ENCODE data around the gene COQ4. TPM values are rescaled to one million over a fixed set of nuclear protein-coding genes. Genes with fewer than 3 reads are reported as not detected.

The COQ4 gene
- total RNA-seq, 2 donors from 2014 or later, result 51.1 to 64.4 TPM

- no peak for ATAC-seq
- intact Hi-C loops (cut with DNase I, micrococcal nuclease), result no loop called here
- no peak for DNase-seq
Observed at GRCh38 chr9:128369024-128369706, 46.5 kb downstream of the COQ4 start.

- no peak for ATAC-seq
- no peak for DNase-seq
- intact Hi-C loops (cut with DNase I, micrococcal nuclease), result no loop called here
Observed at GRCh38 chr9:128370367-128370751, 47.7 kb downstream of the COQ4 start.

- intact Hi-C loops (cut with DNase I, micrococcal nuclease), result no loop called here
- DNase-seq, result peak; percentile 95
Observed at GRCh38 chr9:128370752-128371629, 48.4 kb downstream of the COQ4 start, which contains the start of gene URM1. URM1 (plus strand) TSS chr9:128371374; CDS start chr9:128371381, 7 bp downstream.

GRCh38 chr9:128371630-128372117 is 49.0 kb downstream of the COQ4 start:
- intact Hi-C loops (cut with DNase I, micrococcal nuclease), result no loop called here
- no peak for ATAC-seq
- DNase-seq, result no peak

More at GRCh38 chr9:128370752-128371629, 48.4 kb downstream of the COQ4 start, which contains the start of gene URM1:
- peak; percentile 95 for ATAC-seq

- DNase-seq (peak in 1 of 2 donors; percentile 23), ATAC-seq (peak; percentile 58)
- intact Hi-C loops (cut with DNase I, micrococcal nuclease), result no loop called here
Observed at GRCh38 chr9:128372188-128372641, 49.6 kb downstream of the COQ4 start.

- ATAC-seq, result no peak
- intact Hi-C loops (cut with DNase I, micrococcal nuclease), result no loop called here
Observed at GRCh38 chr9:128372784-128373183, 50.1 kb downstream of the COQ4 start.

GRCh38 chr9:128374221-128374675 is 51.6 kb downstream of the COQ4 start:
- intact Hi-C loops (cut with DNase I, micrococcal nuclease), result no loop called here
- DNase-seq, result no peak
- ATAC-seq, result no peak

More at GRCh38 chr9:128372784-128373183, 50.1 kb downstream of the COQ4 start:
- DNase-seq, result no peak

GRCh38 chr9:128375865-128376264 is 53.2 kb downstream of the COQ4 start:
- DNase-seq (no peak), ATAC-seq (no peak)
- intact Hi-C loops (cut with DNase I, micrococcal nuclease), result no loop called here

GRCh38 chr9:128382261-128382660 is 59.6 kb downstream of the COQ4 start:
- no peak for DNase-seq
- ATAC-seq, result no peak
- intact Hi-C loops (cut with DNase I, micrococcal nuclease), result no loop called here

GRCh38 chr9:128383007-128383753 is 60.5 kb downstream of the COQ4 start:
- no peak for ATAC-seq
- intact Hi-C loops (cut with DNase I, micrococcal nuclease), result no loop called here
- no peak for DNase-seq

Other genes with a start within 250 kb of the COQ4 start
- gene PTGES2, start 195.1 kb upstream of the COQ4 start, total RNA-seq, result 100 to 1,000 TPM in 1 of 2 donors, 10 to 100 TPM in 1; 84.2 to 113 TPM
- 100 to 1,000 TPM in 1 of 2 donors, 10 to 100 TPM in 1; 12.3 to 358 TPM for gene LCN2, start 173.4 kb upstream of the COQ4 start, total RNA-seq
- 10 to 100 TPM; 35.6 to 50.5 TPM for gene BBLN, start 162.6 kb upstream of the COQ4 start, total RNA-seq
- gene CIZ1, start 131.3 kb upstream of the COQ4 start, total RNA-seq, result 100 to 1,000 TPM in 1 of 2 donors, 10 to 100 TPM in 1; 88.9 to 103 TPM
- 1 to 10 TPM; 3.8 to 7.8 TPM for gene DNM1, start 119.5 kb upstream of the COQ4 start, total RNA-seq
- gene GOLGA2, start 46.8 kb upstream of the COQ4 start, total RNA-seq, result 100 to 1,000 TPM in 1 of 2 donors, 10 to 100 TPM in 1; 83.6 to 104 TPM
- 10 to 100 TPM; 11.0 to 13.2 TPM for gene SWI5, start 46.6 kb upstream of the COQ4 start, total RNA-seq
- 10 to 100 TPM; 22.5 to 28.7 TPM for gene TRUB2, start 392 bp upstream of the COQ4 start, total RNA-seq
- 10 to 100 TPM; 46.0 to 58.2 TPM for gene SLC27A4, start 17.7 kb downstream of the COQ4 start, total RNA-seq
- gene URM1, start 48.5 kb downstream of the COQ4 start, total RNA-seq, result 10 to 100 TPM; 50.9 to 69.3 TPM
- 1 to 10 TPM; 2.9 to 9.2 TPM for gene CERCAM, start 98.0 kb downstream of the COQ4 start, total RNA-seq
- gene ODF2, start 133.2 kb downstream of the COQ4 start, total RNA-seq, result 10 to 100 TPM; 13.8 to 16.5 TPM
- gene GLE1, start 181.9 kb downstream of the COQ4 start, total RNA-seq, result 10 to 100 TPM; 26.6 to 34.5 TPM
- gene SPTAN1, start 229.7 kb downstream of the COQ4 start, total RNA-seq, result 100 to 1,000 TPM; 248 to 277 TPM

Measured in left colon (tissue), 2 donors.